Stimulated activated CD4-positive, alpha-beta T cell treated with anti-CD3 and anti-CD28 coated beads, TNF-alpha, amount 100 ng/mL, for 1 hour (primary cell): ENCODE results near the gene CCDC148.
"Not testable (repeated sequence)": the region's sequence is repeated elsewhere in the genome, so short reads cannot be mapped to it uniquely, and the experiment has no call there.

Source experiments
- DNase-seq, 3 donors: peaks; one replicate each; pipeline ENCODE4 v3.0.0-alpha.2; 2020; ENCODE audit warnings: low read depth in 3 of 3, low spot score in 1 of 3

CCDC148 gene

DNA sequence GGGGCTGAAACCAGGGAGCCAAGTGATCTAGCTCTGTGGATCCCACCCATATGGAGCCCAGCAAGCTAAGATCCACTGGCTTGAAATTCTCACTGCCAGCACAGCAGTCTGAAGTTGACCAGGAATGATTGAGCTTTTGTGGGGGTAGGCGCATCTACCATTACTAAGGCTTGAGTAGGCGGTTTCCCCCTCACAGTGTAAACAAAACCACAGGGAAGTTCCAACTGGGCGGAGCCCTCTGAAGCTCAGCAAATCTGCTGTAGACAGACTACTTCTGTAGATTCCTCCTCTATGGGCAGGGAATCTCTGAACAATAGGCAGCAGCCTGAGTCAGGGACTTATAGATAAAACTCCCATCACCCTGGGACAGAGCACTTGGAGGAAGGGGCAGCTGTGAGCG, 96.7 kb downstream of the CCDC148 start:
- no peak for DNase-seq

DNA sequence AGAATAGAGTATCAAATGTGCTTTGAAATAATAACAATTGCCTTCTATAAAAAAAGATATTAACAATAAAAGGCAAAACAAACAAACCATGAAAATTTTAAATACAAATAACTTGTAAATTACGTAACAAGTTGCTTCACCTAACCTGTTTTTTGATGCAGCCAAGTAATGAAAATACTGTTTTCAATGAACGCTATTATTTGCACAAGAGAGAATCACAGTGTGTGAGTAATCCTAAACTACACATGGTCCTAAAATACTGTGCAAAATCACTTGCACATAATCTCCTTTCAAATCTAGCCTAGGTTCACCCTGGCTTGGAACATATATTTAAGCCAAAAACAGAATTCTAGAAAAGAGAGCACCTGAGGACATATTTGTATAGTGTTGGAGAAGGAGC, 98.9 kb downstream of the CCDC148 start:
- DNase-seq, result no peak

- DNase-seq, result no peak
Observed at GRCh38 chr2:158357122-158357521, 99.4 kb downstream of the CCDC148 start.

DNA sequence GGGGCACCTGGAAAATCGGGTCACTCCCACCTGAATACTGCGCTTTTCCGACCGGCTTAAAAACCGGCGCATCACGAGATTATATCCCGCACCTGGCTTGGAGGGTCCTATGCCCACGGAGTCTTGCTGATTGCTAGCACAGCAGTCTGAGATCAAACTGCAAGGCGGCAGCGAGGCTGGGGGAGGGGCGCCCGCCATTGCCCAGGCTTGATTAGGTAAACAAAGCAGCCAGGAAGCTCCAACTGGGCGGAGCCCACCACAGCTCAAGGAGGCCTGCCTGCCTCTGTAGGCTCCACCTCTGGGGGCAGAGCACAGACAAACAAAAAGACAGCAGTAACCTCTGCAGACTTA, 105.1 kb downstream of the CCDC148 start:
- not testable (repeated sequence) for DNase-seq

DNA sequence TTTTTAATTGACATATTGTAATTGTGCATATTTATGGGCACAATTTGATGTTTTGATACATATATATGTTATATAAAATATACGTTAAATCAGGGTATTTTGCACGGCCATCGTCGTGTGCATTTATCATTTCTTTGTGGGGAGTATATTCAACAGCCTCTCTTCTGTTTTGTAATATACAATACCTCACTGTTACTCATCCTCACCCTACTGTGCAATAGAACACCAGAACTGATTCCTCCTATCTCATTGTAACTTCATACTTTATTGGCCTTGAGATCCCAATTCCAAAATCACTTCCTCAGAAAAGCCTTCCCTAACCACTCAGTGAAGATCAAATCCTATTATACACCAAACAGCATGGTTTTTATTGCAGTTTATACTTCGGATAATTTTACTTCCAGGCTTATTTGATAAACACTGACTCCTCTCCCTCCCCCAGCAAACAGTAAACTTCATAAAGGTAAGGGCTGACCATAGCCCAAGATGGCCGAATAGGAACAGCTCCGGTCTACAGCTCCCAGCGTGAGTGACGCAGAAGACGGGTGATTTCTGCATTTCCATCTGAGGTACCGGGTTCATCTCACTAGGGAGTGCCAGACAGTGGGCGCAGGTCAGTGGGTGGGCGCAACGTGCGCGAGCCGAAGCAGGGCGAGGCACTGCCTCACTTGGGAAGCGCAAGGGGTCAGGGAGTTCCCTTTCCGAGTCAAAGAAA, 105.6 kb downstream of the CCDC148 start:
- not testable (repeated sequence) for DNase-seq

- DNase-seq, result no peak
Observed at GRCh38 chr2:158346032-158346431, 110.5 kb downstream of the CCDC148 start.

DNA sequence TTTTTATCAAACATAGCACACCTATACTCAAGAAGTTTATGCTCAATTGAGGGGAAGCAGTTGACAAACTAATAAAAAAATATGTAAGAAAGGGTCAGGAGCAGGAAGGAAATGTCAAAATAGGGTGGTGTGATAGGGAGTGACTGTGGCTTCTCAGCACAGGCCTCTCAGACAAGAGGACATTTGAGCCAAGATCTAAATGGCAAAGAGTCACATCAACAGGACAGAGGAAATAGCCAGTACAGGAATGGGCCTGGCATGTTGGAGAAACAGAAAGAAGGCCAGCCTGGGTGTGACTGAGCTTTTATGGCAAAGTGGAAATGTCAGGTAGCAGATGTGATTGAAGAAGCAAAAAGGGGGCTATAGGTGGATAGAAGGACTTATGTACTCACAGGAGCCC, 117.0 kb downstream of the CCDC148 start:
- DNase-seq, result no peak

DNA sequence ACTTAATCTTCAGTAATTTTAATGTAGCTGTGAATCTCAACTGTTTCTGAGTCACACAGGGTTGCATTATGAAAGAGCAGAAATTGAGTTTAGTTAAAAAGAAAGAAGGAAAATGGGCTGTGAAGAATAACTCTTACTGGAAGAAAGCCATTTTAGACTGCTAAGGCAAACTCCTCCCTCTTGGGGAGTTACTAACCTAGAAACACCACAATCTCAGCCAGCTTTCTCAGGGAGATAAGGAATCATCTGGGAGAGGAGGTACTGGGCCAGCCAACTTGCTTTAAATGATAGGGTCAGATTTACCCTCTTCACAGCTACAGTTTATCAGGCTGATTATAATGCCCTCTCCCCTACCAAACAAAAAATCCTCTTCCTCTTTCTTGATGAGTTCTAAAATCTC, 119.5 kb downstream of the CCDC148 start:
- DNase-seq, result no peak

- not testable (repeated sequence) for DNase-seq
Observed at GRCh38 chr2:158331799-158332198, 124.8 kb downstream of the CCDC148 start.

DNA sequence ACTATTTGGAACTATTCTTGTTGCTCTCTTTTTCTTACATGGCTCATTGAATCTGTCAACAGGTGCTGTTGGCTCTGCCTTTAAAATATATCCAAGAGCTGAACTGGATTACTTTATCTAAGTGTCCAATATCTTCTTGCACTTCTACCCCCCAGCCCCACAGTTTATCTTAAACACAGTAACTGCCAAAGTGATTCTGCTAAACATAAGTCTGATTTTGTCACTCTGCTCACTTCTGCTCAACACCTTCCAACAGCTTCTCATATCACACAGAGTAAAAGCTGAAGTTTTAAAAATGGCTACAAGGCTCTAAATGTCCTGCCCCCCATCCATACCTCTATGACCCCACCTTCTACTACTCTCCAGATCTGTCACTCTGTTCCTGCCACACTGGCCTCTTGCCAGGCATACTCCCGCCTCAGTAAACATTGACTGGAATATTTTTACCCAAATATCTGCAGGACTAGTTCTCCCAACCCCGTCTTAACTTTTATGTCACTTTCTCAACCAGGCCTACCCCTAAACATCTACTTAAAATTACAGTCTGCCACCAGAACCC, 130.7 kb downstream of the CCDC148 start:
- no peak for DNase-seq

- DNase-seq, result no peak
Observed at GRCh38 chr2:158325031-158325781, 131.3 kb downstream of the CCDC148 start.

- DNase-seq, result no peak
Observed at GRCh38 chr2:158323381-158323780, 133.2 kb downstream of the CCDC148 start.

DNA sequence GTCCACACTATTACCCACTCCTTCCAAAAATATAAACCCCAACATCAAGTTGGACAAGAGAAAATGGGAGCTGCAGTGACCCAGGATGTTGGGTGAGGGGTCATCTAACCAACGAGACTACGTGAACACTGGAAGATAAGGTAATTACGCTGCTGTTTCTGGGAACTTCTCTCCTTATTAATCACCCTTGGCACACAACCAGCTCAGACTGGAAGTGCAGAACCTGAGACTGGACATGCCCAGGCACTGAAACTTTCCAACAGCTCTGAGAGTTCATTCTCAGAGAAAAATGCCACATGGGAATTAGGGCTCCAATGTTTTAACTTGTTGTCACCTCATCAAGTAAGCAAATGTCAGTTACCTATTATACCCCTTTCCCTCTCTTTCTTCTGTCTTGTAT, 135.3 kb downstream of the CCDC148 start:
- DNase-seq, result no peak

DNA sequence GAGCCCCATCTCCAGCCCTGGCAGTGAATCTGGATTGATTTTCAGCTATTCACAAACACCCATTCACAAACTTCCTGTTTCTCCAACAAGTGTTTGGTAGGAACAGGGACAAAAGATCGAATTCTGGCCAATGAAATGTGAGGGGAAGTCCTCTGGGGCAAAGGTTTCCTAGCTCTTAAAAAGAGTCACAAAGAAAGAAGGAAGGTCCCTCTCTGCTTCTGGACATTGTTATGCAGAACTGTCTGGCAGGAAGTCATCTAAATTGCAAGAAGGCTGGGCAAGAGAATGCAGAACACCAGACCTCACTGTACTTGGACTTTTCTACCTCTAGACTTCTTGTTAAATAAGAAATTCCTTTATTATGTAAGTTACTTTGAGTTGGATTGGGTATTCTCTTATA, 137.3 kb downstream of the CCDC148 start:
- no peak for DNase-seq

- no peak for DNase-seq
Observed at GRCh38 chr2:158317642-158318041, 138.9 kb downstream of the CCDC148 start.

- no peak for DNase-seq
Observed at GRCh38 chr2:158315803-158316414, 140.6 kb downstream of the CCDC148 start.

GRCh38 chr2:158315000-158315399, 141.6 kb downstream of the CCDC148 start:
- no peak for DNase-seq

GRCh38 chr2:158313734-158314133, 142.8 kb downstream of the CCDC148 start:
- no peak for DNase-seq

DNA sequence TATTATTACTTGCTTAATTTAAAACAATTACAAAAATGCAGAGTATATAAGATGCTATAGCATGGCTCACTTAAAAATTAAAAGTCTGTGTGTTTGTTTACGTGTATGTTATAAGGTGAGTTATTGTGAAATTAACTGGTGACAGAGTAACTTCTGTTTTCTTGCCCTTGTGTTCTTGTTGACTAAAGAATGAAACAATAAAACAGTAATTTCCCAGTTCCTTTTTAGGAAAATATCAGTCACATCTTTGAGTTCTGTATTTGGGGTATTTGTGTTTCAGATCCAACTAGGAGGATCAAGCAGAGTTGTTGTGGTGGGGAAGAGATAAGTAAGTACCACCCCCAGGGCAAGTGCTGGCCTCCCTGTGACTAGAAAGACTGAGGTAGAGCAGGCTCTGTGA, 143.6 kb downstream of the CCDC148 start:
- DNase-seq, result no peak

DNA sequence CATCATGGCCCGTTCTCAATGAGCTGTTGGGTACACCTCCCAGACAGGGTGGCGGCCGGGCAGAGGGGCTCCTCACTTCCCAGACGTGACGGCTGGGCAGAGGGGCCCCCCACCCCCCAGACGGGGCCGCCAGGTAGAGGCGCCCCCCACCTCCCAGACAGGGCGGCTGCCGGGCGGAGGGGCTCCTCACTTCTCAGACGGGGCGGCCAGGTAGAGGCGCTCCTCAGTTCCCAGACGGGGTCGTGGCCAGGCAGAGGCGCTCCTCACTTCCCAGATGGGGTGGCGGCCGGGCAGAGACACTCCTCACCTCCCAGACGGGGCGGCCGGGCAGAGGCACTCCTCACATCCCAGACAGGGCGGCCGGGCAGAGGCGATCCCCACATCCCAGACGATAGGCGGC, 146.1 kb downstream of the CCDC148 start:
- DNase-seq, result not testable (repeated sequence)

GRCh38 chr2:158305501-158305900, 151.1 kb downstream of the CCDC148 start:
- no peak for DNase-seq

- DNase-seq, result no peak
Observed at GRCh38 chr2:158300394-158300793, 156.2 kb downstream of the CCDC148 start.
